Inflammatory macrophage treated with lipopolysaccharide for 4 hours (primary cell): ENCODE data around the gene MRPL34.

Source experiments
- DNase-seq: peaks from one replicate; pipeline ENCODE4 v3.0.0-alpha.2; 2020

MRPL34 gene

DNA sequence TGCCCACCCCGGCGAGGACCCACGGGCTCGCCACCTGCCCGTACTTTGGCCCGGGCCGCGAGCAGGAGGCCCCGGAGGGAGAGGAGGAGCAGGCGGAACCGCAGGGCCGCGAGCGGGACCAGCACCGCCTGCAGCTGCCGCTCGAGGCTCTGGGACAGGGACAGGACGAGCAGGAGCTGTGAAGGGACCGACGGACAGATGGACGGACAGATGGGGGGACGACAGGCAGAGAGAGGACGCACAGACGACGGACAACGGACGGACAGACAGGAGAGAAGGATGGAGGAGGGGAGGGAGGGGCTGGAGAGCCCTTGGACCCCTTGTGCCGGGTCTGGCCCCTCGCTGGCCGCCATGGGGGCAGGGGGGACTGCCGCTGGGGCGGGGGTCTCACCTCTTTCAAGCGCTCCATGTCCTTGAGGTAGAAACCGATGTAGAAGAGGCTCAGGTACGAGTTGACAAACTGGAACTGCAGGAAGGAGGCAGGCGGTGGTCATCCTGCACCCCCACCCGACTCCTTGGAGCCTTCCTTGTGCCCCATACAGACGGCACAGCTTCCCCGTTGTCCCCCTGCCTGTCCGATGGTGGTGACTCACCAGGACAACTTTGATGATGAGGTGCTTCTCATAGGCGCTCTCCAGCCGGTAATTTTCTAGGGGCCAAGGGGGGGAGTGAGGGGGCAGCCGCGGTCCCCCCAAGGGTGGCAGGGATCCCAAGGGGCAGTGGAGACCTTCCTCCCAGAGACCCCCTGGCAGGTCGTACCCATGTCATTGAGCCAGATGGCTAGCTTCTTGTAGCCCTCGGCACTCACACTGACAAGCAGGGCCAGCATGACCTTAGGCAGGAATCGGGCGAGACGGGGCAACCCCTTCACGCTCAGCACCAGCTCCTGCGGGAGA, 23.9 kb downstream of the MRPL34 start:
- no peak for DNase-seq

DNA sequence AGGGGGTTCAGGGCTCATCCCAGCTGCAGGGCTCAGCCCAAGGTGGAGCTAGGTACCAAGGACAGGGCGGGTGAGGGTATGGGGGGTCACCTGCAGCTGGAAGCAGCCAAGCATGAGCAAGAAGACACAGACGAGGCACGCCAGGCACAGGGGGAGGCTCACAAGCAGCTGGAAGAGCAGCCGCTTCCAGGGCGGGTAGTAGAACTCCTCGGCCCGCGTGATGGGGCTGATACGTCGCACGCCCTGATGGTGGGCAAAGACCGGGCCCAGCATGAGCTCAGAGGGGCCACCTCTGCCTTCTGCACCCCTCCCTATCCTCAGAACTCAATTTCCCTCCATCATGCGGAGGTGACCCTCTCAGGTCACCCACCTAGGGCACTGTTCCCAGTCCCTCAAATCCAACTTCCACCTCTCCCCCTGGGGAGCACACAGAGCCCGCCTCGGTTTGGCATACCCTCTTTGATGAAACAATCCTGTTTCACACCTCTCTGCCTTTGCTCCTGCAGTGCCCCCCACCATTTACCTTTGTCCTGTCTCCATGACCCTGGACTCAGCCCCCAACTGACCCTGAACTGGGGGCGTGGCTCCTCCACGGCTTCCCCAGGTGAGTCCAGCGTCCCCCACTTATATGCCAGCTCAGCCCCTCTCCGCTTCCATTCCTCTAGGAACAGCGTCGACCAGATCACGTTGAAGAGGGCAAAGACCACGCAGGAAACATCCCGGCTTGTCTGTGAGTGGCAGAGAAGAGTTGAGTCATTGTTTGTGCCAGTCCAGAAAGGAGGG, 24.8 kb downstream of the MRPL34 start:
- no peak for DNase-seq

GRCh38 chr19:17331045-17331558, 25.4 kb downstream of the MRPL34 start:
- DNase-seq, result no peak

DNA sequence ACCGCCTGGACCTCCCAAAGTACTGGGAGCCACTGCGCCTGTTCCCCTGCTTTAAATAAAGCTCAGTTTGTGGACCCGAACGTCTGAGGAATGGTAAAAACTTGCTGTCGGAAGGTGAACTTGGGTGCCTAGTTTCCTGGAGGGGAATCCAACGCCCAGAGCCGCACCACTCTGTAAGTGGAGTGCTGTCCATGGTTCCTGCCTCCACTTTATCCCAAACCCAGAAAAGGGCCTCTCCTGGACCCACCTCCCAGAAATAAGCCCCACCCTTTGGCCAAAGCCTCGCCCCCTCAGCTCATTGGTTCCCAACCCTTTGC, 26.6 kb downstream of the MRPL34 start:
- DNase-seq, result no peak

GRCh38 chr19:17332677-17333581, 27.3 kb downstream of the MRPL34 start:
- peak; percentile 66 for DNase-seq

DNA sequence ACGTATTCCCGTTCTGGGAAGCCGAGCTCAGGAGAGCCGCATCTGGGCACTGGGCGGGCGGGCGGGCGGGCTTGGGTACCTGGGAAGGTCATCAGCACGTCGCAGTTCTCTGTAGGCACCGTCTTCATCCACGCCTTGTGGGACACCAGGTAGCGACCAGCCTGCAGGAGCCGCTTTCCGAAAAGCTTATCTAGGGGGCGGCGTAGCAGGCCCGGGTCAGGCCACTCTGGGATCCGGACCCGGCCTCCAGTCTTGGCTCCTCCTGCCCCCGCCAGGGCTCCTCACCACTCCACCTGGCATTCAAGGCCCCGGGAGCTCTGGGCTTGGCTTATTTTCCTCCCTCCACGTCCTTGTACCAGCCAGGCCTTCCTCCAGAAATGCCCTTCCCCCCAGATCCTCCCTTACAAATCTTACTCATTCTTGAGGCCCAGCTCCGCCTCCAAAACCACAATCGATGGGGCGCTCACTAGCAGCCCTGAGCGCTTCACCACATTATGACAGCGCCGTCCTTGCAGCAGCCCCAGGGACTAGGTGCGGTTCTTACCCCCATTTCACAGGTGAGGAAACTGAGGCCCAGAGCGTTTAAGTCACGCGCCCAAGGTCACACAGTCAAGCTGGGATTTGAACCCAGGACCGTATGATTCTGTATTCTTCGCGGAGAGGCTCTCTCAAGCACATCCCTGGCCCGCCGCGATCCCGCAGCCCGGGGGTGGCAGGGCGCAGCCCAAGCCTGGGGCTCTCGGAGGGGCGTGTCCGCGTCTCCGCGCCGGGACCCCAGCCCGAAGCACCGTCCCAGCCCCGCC, 28.1 kb downstream of the MRPL34 start:
- peak; percentile 77 for DNase-seq

GRCh38 chr19:17334414-17335409, 29.0 kb downstream of the MRPL34 start, which contains the start of gene ANO8:
ANO8 (minus strand) TSS chr19:17334855; CDS start chr19:17334670, 185 bp downstream.
- peak; percentile 92 for DNase-seq

- no peak for DNase-seq
Measured at GRCh38 chr19:17335575-17335974, 29.9 kb downstream of the MRPL34 start.

GRCh38 chr19:17336872-17337674, 31.4 kb downstream of the MRPL34 start, which contains the start of gene GTPBP3:
GTPBP3 (plus strand) TSS chr19:17337553; CDS start chr19:17337612, 59 bp downstream.
- DNase-seq, result peak; percentile 99

- DNase-seq, result peak; percentile 17
Measured at GRCh38 chr19:17337675-17338432, 32.2 kb downstream of the MRPL34 start.

GRCh38 chr19:17338433-17339078, 32.9 kb downstream of the MRPL34 start:
- DNase-seq, result no peak

DNA sequence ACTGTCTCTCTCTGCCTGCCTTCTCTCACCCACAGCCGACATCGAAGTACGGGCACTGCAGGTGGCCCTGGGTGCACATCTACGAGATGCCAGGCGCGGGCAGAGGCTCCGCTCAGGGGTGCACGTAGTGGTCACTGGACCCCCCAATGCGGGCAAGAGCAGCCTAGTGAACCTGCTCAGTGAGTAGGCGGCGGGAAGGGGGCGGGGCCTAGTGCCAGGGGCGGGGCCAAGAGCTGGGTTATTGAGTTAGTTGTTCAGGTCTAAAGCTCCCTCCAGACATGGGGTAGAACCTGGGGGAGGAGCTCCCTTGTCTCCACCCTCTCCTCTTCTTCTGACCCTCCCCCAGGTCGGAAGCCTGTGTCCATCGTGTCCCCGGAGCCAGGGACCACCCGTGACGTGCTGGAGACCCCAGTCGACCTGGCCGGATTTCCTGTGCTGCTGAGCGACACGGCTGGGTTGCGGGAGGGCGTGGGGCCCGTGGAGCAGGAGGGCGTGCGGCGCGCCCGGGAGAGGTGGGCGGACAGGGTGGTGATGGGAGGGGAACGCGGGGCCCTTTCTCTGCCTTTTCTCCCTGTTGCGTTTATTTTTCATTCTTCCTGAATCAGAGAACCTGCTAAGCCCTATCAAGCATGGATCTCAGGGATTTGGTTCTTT, 33.5 kb downstream of the MRPL34 start:
- no peak for DNase-seq

GRCh38 chr19:17340302-17340870, 34.7 kb downstream of the MRPL34 start:
- peak; percentile 35 for DNase-seq

DNA sequence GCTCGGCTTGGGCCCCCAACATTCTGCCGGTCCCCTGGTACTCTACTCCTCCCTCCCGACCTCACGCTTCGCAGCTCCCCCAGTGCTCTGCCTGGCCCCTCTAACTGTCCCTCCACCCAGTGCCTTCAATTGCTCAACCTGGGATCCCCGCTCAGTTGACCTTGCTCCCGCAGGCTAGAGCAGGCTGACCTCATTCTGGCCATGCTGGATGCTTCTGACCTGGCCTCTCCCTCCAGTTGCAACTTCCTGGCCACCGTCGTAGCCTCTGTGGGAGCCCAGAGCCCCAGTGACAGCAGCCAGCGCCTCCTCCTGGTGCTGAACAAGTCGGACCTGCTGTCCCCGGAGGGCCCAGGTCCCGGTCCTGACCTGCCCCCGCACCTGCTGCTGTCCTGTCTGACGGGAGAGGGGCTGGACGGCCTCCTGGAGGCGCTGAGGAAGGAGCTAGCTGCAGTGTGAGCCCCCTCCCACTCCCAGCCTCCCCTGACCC, 35.2 kb downstream of the MRPL34 start:
- DNase-seq, result peak; percentile 36

- DNase-seq, result no peak
Measured at GRCh38 chr19:17341386-17341785, 35.7 kb downstream of the MRPL34 start.

- DNase-seq, result no peak
Measured at GRCh38 chr19:17341845-17342244, 36.2 kb downstream of the MRPL34 start.

- peak; percentile 59 for DNase-seq
Measured at GRCh38 chr19:17346109-17346671, 40.5 kb downstream of the MRPL34 start.
